ENCODE results near the gene TSPEAR. TPM values are rescaled to one million over a fixed set of nuclear protein-coding genes. Genes with fewer than 3 reads are reported as not detected.

Gene TSPEAR
- total RNA-seq, 6 experiments from 2014 or later = not detected

DNA sequence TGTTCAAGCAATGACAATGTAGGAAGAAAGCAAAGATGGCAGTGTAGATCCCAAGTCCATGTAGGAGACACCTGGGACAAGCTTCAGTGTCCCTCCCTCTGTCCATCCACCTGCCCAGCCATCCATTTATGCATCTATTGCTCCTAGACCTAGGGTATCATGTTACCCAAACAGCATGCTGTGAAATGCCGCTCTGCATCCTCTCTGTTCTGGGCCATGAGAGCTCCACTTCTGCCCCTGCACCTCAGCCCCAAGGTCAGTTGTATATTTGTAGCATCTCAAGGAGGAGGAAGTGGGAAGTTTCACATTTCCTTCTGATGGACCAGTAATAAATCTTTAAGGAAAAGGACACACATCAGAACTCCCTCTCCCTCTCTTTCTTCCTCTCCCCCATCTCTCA is 27.9 kb upstream of the TSPEAR start:
- TF ChIP-seq, protein P1, sequence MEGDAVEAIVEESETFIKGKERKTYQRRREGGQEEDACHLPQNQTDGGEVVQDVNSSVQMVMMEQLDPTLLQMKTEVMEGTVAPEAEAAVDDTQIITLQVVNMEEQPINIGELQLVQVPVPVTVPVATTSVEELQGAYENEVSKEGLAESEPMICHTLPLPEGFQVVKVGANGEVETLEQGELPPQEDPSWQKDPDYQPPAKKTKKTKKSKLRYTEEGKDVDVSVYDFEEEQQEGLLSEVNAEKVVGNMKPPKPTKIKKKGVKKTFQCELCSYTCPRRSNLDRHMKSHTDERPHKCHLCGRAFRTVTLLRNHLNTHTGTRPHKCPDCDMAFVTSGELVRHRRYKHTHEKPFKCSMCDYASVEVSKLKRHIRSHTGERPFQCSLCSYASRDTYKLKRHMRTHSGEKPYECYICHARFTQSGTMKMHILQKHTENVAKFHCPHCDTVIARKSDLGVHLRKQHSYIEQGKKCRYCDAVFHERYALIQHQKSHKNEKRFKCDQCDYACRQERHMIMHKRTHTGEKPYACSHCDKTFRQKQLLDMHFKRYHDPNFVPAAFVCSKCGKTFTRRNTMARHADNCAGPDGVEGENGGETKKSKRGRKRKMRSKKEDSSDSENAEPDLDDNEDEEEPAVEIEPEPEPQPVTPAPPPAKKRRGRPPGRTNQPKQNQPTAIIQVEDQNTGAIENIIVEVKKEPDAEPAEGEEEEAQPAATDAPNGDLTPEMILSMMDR (IDR thresholded peaks at IDR 0.05) = no peak
- Mint-ChIP-seq H3K4me3 (no peak overlapping the region), H3K4me1 (ENCODE audit: low read depth) (no peaks in the 10 kb centered on the region), H3K9me3 (peaks cover 24% of the 10 kb centered on the region; the same call in 1 of the 2 replicates), H3K27me3 (ENCODE audit: insufficient read depth) (peaks cover 19% of the 10 kb centered on the region), H3K27ac (no peak overlapping the region), H3K36me3 (ENCODE audit: low read depth) (no peaks in the 10 kb centered on the region; the same call in 1 of the 2 replicates)
- DNase-seq = no peak

DNA sequence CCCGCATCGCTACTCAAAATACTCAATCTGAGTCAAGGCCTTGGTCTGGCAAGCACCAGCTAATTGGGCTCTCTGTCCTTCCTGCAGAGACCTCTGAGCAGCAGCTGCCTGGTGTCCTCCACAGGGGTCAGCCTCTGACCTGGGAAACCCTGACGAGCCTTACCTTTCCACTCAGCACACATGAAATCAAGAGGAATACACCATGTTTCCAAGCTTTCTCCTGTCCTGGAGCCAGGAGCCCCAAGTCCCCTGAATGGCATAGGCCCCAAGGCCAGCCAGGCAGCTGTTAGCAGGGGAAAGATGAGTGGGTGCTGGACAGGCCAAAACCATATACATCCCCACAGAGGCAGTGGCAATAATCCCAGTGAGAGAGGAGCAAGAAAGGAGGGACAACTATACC is 27.2 kb upstream of the TSPEAR start:
- Mint-ChIP-seq H3K36me3 (ENCODE audit: low read depth) (no peaks in the 10 kb centered on the region; the same call in 1 of the 2 replicates), H3K9me3 (peaks cover 24% of the 10 kb centered on the region; the same call in 1 of the 2 replicates), H3K27me3 (ENCODE audit: insufficient read depth) (peaks cover 19% of the 10 kb centered on the region), H3K27ac (no peak overlapping the region), H3K4me3 (no peak overlapping the region), H3K4me1 (ENCODE audit: low read depth) (no peaks in the 10 kb centered on the region; the same call in 1 of the 2 replicates)
- no peak for DNase-seq
- TF ChIP-seq, protein P1 (IDR thresholded peaks at IDR 0.05) = no peak

DNA sequence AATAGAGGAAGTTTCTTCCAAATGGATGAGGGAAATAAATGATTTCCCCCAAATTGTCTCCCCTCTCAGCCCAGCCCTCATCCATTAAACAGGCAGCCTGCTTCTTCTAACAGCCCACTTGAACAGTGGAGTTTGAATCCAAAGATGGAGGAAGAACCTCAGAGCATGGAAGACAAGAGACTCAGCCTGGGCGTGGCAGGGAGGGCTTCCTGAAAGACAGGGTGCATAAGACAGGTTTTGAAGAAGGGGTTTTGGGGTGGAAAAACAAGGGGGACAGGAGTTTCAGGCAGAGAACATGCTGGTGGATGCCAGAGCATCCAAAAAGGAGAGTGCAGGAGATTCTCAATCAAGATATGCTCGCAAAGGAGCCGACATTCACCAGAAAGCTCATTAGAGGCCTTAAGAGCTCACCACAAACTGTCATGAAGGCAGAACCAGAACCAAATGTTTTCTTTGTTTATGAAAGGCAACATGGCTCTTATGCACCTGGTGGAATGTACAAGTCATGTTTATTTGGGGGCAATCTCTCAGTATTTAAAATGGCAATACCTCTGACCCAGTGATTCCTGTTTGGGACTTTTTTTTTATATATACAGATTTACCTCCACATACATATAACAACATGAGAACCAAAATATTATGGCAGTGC is 26.5 kb upstream of the TSPEAR start:
- Mint-ChIP-seq H3K36me3 (ENCODE audit: low read depth) (no peaks in the 10 kb centered on the region; the same call in 1 of the 2 replicates), H3K27me3 (ENCODE audit: insufficient read depth) (peaks cover 27% of the 10 kb centered on the region), H3K4me3 (no peak overlapping the region), H3K4me1 (ENCODE audit: low read depth) (no peaks in the 10 kb centered on the region; the same call in 1 of the 2 replicates), H3K27ac (no peak overlapping the region), H3K9me3 (peaks cover 24% of the 10 kb centered on the region; the same call in 1 of the 2 replicates)
- no peak for DNase-seq
- TF ChIP-seq, protein P1 (IDR thresholded peaks at IDR 0.05) = no peak

DNA sequence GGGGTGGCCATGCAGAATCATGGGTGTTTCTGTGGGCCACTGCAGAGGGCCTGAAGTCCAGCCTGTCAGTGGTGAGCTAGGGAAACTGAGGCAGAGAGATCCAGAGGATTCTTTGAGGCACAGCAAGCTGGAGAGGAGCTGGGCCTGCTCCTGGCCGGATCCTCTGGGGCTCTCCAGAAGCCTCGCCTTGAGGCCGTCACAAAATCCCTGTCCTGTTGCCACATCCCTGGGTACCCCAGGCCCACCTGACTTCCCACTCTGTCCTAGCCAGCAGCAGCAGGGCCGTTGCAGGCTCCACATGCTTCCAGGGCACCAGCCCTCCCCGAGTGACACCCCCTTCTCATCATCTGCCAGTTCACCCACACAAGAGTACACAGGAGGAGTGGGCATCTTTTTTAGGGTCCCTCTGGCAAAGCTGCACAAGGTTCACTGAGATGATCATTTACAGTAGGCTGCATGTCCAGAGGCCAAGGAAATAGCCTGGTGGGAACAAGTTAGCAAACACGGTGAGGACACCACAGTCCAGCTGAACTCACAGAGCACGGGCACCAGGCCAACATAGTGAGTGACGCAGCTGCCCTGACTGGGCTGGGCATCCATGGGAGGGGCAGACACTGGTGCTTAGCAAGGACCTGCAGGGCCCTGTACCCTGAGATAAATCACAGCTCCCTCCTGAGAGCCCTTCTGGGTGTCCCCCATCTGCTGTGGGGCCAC is 25.1 kb upstream of the TSPEAR start:
- TF ChIP-seq, protein P1 (IDR thresholded peaks at IDR 0.05) = no peak
- DNase-seq = no peak
- peaks cover 24% of the 10 kb centered on the region; the same call in 1 of the 2 replicates for H3K9me3 Mint-ChIP-seq
- no peak overlapping the region for H3K4me3 Mint-ChIP-seq
- no peak overlapping the region for H3K27ac Mint-ChIP-seq
- no peaks in the 10 kb centered on the region; the same call in 1 of the 2 replicates for H3K36me3 Mint-ChIP-seq (ENCODE audit: low read depth)
- H3K4me1 Mint-ChIP-seq (ENCODE audit: low read depth) = no peaks in the 10 kb centered on the region; the same call in 1 of the 2 replicates
- H3K27me3 Mint-ChIP-seq (ENCODE audit: insufficient read depth) = peaks cover 39% of the 10 kb centered on the region

DNA sequence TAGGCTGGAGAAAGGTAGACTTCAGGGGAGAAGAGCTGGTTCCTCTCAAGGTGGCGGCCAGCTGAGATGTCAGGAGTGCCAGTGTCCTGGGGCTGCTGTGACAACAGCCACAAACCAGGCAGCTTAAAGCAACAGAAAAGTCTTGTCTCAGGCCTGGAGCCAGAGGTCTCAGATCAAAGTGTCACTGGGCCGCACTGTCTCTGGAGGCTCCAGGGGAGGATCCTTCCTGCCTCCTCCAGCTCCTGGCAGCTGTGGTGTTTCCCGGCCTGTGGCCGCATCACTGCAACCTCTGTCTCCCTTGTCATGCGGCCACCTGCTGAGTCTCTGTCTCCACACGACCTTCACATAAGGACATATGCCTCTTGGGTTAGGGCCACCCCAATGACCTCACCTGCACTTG is 24.4 kb upstream of the TSPEAR start:
- Mint-ChIP-seq H3K4me1 (ENCODE audit: low read depth) (no peaks in the 10 kb centered on the region; the same call in 1 of the 2 replicates), H3K36me3 (ENCODE audit: low read depth) (no peaks in the 10 kb centered on the region; the same call in 1 of the 2 replicates), H3K4me3 (no peak overlapping the region), H3K9me3 (peaks cover 24% of the 10 kb centered on the region; the same call in 1 of the 2 replicates), H3K27me3 (ENCODE audit: insufficient read depth) (peaks cover 41% of the 10 kb centered on the region), H3K27ac (no peak overlapping the region)
- TF ChIP-seq, protein P1 (IDR thresholded peaks at IDR 0.05) = no peak
- DNase-seq = no peak
